Stimulated activated naive CD4-positive, alpha-beta T cell (primary cell): ENCODE data around the gene KLHL42.

Experiments
- DNase-seq, 6 experiments: peaks; one replicate each; lab custom pipeline; 2025; lab: John Stamatoyannopoulos, UW

KLHL42 gene

DNA sequence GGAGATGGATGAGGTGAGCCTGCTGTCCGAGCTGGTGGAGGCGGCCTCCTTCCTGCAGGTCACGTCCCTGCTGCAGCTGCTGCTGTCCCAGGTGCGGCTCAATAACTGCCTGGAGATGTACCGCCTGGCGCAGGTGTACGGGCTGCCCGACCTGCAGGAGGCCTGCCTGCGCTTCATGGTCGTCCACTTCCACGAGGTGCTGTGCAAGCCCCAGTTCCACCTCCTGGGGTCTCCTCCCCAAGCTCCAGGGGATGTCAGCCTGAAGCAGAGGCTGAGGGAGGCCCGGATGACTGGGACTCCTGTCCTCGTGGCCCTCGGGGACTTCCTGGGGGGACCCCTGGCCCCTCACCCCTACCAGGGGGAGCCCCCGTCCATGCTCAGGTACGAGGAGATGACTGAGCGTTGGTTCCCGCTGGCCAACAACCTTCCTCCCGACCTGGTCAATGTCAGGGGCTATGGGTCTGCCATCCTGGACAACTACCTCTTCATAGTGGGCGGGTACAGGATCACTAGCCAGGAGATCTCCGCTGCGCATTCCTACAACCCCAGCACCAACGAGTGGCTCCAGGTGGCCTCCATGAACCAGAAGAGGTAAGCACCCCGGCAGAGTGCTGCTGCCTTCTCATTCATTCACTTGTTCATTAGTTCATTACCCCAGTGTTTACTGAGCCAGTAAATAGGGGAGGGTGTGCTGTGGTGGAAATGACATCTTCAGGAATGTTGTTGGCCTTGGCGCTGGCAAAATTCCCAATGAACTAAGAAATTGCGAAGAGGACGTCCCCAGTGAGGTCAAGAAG lies 777 bp downstream of the KLHL42 start:
- DNase-seq: peak in 3 of 6 experiments; percentile 46 to 67 (median 58)

- DNase-seq: no peak
Measured at GRCh38 chr12:27781680-27782079, 1.6 kb downstream of the KLHL42 start.

- no peak for DNase-seq
Measured at GRCh38 chr12:27782481-27782880, 2.4 kb downstream of the KLHL42 start.

DNA sequence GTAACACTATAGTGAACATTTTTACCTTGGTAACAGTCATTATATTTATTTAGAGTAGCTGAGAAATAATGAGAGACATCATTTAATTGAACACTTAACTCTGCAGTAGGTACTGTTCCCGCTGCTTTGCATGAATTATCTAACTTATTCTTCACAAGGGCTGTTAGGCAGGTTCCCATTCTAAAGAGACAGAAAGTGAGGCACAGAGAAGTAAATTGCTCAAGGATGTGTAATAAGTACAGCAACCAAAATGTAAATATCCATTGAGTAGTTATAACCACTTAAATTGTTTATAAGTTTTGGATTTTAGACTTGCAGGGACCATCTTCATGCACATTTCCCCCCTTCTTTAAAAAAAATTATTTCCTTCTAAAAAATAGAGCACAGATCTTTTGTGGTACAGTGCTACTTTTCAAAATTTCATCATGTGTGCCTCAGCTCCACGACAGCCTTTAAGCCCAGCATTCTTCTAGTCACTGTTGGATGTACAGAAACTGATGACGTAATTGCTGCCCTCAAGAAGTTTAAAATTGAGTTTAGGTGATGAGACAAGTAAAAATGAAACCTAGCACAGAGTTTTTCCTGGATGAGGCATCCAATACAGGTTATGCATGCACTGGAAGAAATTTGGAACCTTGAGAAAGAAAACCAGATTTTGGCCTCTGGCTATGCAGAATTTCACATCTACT lies 6.0 kb downstream of the KLHL42 start:
- no peak for DNase-seq

DNA sequence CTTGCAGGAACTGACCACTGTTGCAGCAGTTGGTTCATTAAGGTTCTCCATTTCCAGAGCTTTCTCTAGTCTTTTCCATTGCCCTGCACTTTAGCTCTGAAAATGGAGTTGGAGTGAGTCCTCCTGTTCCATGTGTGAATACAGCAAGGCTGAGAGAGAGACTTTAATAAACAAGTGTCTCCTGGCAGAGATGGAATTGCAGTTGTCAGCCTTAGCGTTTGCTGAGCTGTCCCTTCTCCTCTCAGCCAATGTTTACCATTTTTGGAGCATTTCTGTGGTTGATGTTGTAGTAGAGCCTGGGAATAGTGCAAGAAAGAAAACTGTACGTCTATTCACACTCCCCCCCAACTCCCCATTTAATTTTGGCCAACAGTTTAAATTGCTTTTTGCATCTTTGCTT lies 7.5 kb downstream of the KLHL42 start:
- no peak for DNase-seq

GRCh38 chr12:27790179-27790578 lies 10.1 kb downstream of the KLHL42 start:
- no peak for DNase-seq

DNA sequence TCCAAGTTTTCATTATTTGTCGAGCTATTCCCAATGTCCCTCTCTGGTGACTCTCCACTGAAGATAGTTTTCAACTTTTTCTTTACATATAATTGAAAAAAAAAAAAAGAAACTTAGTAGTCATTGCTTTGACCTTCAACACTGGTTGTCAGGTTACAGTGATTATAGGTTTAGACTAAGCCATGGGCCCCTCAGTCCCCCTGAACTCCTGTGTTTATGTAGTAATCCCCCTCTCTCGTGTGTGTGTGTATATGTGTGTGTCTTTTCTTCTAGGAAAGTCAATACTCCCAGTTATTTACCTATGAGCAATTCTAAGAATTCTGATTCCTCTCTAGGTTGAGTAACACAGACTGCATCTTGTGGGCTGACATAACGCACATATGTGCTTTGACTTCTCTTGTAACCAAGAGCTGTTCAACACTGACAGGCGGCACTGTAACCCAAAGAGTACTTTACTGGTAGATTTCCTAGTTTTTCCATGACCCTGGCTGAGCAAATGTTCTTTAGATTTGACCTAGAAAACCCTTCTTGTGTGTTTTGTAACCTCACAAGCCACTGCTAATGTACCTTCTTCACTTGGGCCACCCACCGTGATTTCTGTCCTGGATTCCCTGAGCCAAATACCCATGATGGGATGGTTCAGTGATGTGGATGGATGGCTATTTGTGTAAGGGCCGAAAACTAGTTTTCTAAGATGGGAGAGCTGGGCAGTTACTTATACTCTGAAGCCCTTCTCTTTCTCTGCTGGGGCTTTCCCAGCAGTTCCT lies 15.0 kb downstream of the KLHL42 start:
- DNase-seq: no peak

GRCh38 chr12:27796128-27796527 lies 16.1 kb downstream of the KLHL42 start:
- no peak for DNase-seq

- no peak for DNase-seq
Measured at GRCh38 chr12:27797301-27798025, 17.4 kb downstream of the KLHL42 start.

DNA sequence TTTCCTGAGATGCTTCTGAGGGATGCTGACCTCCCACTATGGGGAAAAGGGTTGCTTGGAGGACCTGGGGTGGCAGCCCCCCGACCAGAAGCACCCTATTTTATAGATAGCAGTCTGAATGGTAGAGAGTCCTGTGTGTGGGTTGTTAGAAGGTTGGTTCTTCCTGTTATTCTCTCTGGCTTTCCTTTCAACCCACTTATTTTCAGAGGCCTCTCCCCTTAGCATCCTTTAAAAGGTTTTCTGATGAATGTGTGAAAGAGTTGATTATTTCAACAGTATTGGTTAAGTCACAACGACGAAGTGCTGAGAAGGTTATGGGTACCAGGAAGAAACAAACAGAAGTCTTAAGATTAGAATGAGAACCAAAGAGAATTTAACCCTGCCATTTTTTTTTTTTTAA lies 20.8 kb downstream of the KLHL42 start:
- DNase-seq: no peak

GRCh38 chr12:27801630-27802029 lies 21.6 kb downstream of the KLHL42 start:
- DNase-seq: no peak

DNA sequence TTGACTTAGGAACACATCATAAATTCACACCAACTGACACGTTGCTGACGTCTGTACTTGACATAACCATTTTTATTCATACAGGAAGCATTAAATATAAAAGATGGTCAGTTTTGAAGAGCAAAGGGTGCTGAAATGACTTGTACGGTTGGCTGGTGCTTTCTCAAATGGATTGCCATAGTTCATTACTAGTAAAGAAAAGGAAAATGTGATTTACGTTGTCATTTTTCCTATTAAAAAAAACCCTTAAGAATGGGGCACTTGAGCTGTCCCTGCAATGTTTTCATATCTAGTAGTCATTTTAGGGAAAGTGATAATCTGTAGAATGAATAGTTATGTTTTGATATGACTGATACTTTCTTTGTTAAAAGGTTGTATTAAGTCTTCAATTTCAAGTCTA lies 22.5 kb downstream of the KLHL42 start:
- no peak for DNase-seq

GRCh38 chr12:27802936-27803335 lies 22.9 kb downstream of the KLHL42 start:
- no peak for DNase-seq

DNA sequence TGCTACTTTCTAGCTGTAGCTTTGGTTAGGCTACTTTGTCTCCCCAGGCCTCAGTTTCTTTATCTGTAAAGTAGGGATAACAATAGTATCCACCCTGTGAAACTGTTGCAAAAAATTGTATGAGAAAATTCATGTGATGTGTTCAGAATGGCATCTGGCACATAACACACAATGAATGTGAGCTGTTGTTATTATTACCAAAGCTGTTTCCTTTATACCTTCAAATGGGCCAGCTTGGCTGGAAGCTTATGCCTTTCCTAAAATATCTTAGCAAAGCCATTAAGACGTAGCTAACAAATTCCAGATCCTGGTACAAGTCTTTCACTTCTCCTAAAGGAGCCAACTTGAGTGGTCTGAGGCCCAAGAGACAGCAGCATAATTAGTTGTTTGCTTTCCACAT lies 25.2 kb downstream of the KLHL42 start:
- DNase-seq: no peak

GRCh38 chr12:27806259-27806658 lies 26.2 kb downstream of the KLHL42 start:
- no peak for DNase-seq

DNA sequence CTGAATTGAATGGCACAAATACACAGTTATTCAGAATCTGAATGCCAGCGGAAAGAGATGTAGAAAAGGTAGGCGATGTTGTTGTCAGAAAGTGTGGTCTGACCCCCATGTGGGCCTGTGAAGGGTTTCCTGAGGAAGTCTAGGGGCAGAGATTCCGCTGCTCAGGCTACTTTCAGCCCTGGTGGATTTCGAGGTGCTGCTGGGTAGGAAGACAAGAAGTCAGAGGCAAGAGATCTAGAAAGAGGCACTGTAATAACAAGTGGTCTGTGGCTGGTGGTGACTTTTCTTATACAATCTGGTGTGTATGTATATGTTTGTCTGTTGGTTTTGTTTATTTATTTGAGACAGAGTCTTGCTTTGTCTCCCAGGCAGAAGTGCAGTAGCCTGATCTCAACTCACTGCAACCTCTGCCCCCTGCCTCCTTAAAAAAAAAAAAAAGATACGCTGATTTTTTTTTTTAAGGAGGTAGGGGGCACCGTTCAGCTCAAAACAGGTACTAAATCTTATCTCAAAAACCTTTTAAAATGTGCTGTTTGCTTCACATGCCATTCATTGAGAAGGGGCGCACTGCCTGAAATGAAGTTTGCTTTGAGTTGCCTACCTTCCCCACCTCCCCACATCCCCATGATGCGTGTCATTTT lies 27.1 kb downstream of the KLHL42 start:
- peak in 1 of 6 experiments; percentile 4 for DNase-seq

- DNase-seq: no peak
Measured at GRCh38 chr12:27808841-27809240, 28.8 kb downstream of the KLHL42 start.

GRCh38 chr12:27810756-27811155 lies 30.7 kb downstream of the KLHL42 start:
- DNase-seq: no peak

DNA sequence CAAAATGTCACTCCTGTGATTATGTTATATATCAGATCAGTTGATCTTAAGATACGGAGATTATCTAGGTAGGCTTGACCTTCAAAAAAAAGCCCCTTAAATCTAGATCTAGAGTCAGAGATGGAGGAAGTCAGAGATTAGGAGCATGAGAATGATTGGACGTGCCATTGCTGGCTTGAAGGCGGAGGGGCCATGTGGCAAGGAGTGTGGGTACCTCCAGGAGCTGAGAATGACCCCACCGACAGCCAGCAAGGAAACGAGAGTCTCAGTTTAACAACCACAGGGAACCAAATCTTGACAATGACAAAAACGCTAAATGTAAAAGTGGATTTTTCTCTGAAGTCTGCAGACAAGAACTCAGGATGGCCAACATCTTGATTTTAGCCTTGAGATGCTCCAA lies 32.5 kb downstream of the KLHL42 start:
- no peak for DNase-seq

DNA sequence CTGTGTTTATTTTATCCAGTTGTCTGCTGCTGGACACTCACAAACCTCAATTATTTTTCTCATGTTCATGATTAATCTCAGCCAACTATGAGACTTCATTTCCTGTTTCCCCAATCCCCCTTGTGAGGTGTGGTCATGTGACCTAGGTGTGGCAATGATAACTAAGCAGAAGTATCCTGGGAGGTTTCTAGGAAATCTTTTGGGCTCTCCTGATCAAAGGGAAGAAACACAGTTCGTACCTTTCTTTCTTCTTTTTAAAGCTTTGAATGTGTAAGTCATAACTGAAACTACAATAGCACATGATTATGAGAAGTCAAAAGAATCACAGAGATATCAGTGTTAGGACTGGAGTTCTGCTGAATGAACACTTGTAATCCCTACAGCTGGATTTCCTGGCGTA lies 34.4 kb downstream of the KLHL42 start:
- no peak for DNase-seq

DNA sequence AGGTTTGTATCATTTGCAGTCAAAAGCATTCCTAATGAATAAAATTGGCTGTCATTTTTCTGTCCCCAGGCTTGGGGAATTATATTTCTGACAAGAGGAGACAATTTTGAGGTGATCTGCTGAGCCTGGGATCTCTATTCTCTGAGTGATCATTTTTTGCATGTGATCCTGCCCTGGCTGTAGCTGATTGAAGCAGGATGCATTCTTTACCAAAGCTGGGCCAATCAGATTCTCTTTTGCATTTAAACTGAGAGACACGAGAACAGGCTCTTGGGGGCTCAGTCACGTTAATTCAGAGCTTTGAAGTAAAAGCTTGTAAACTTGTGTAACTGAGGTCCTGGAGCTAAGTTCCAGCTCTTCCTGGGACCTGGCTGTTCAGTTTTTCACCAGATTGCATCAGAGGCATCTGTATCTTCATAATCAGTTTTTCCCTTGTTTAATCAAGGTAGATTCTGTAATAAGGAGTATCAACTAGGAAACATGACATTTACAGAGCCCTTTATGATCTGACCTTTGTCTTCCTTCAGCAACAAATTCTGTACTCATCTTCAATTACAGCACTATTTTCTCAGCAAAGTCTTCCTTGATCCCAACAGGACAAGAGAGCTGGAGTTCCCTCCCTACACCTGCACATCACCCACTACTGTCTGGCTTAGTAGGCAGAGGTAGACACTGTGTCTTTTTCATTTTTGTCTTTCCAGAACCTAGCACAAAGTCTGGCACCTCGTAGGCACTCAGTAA lies 35.0 kb downstream of the KLHL42 start:
- DNase-seq: no peak
